Endothelial cell of umbilical vein (primary cell): ENCODE results near the gene IGSF23. TPM values are rescaled to one million over a fixed set of nuclear protein-coding genes. Genes with fewer than 3 reads are reported as not detected.
A peak's percentile ranks its signal among the peaks of the same experiment; 100 is the strongest.

Experiments
- BruUV-seq: library from RNA; stranded (reverse); fragments of 400-500 nt; replicated peaks from 2 replicates; lab custom pipeline; 2021; lab: Mats Ljungman, UMichigan
- CTCF ChIA-PET: fragments of 300-600, 350-600 bp; sonication (Branson Sonifier 250); formaldehyde crosslinking; loops from one replicate; lab custom pipeline; 2021; ENCODE audit warnings: antibody characterized with exemption, inconsistent platforms; lab: Charles Lee
- POLR2A ChIA-PET: fragments of 300-600, 350-600 bp; sonication (Branson Sonifier 250); formaldehyde crosslinking; loops from one replicate; lab custom pipeline; 2021; ENCODE audit warnings: antibody characterized with exemption, inconsistent platforms; lab: Charles Lee
- DNase-seq: peaks from one replicate; pipeline ENCODE4 v3.0.0-alpha.2; 2011; ENCODE audit warnings: low read depth, low spot score
- FAIRE-seq: peaks from 2 replicates; lab custom pipeline; 2011; peaks lifted over from hg19 to GRCh38; lab: Jason Lieb, UNC
- H2AFZ ChIP-seq: 2 replicates; pipeline ENCODE4 v1.6.0; 2012; ENCODE audit warnings: low read depth, low read length, control low read depth, inconsistent platforms
- H3K27ac ChIP-seq: 2 replicates; pipeline ENCODE4 v1.5.1; 2011; ENCODE audit warnings: low read depth, mild to moderate bottlenecking, control low read depth, low read length, moderate library complexity; ENCODE audit not compliant: insufficient read depth
- H3K27me3 ChIP-seq, 2 experiments: 2 replicates each; pipeline versions ENCODE4 v1.6.0 to v1.6.1; 2011; ENCODE audit warnings: low read length in 2 of 2, mixed read lengths in 1 of 2; ENCODE audit not compliant: control insufficient read depth in 2 of 2, insufficient read depth in 2 of 2
- H3K36me3 ChIP-seq, 2 experiments: 2 replicates in 1 of 2; 3 replicates in 1 of 2; pipeline ENCODE4 v1.5.1; 2011; ENCODE audit warnings: low read length in 2 of 2, mild to moderate bottlenecking in 1 of 2, moderate library complexity in 1 of 2; ENCODE audit not compliant: control insufficient read depth in 2 of 2, insufficient read depth in 2 of 2; ENCODE audit errors: extremely low read depth in 1 of 2
- H3K4me1 ChIP-seq: 3 replicates; pipeline ENCODE4 v1.5.1; 2011; ENCODE audit warnings: mild to moderate bottlenecking, low read length; ENCODE audit not compliant: control insufficient read depth, insufficient read depth; ENCODE audit errors: extremely low read depth
- H3K4me2 ChIP-seq: 2 replicates; pipeline ENCODE4 v1.6.1; 2011; ENCODE audit warnings: low read length, control low read depth, mixed read lengths; ENCODE audit not compliant: insufficient read depth
- H3K4me3 ChIP-seq, 3 experiments: fragments of 200-600 bp in 1 of 3; sonication (generic), shearing (Covaris generic) in 1 of 3; replicated peaks in 1 of 3; 2 replicates each; pipeline ENCODE4 v1.5.1; 2011 to 2016; ENCODE audit warnings: control low read depth in 3 of 3, low read length in 3 of 3, mild to moderate bottlenecking in 2 of 3, inconsistent platforms in 1 of 3, low read depth in 1 of 3, moderate library complexity in 1 of 3; ENCODE audit not compliant: insufficient read depth in 1 of 3
- H3K79me2 ChIP-seq: 2 replicates; pipeline ENCODE4 v1.6.0; 2012; ENCODE audit warnings: low read length, inconsistent platforms; ENCODE audit not compliant: control insufficient read depth, insufficient read depth
- H3K9ac ChIP-seq: replicated peaks from 2 replicates; pipeline ENCODE3; 2011; ENCODE audit warnings: low read length, control low read depth; ENCODE audit not compliant: insufficient read depth; ENCODE audit errors: extremely low read depth
- H3K9me1 ChIP-seq: replicated peaks from 3 replicates; pipeline ENCODE4 v1.6.0; 2011; ENCODE audit warnings: mild to moderate bottlenecking, low read length; ENCODE audit not compliant: control insufficient read depth, insufficient read depth; ENCODE audit errors: extremely low read depth
- H3K9me3 ChIP-seq: replicated peaks from 2 replicates; pipeline ENCODE4 v1.5.1; 2012; ENCODE audit warnings: low read length, inconsistent platforms; ENCODE audit not compliant: control insufficient read depth, insufficient read depth
- H4K20me1 ChIP-seq: replicated peaks from 2 replicates; pipeline ENCODE3; 2011; ENCODE audit warnings: mild to moderate bottlenecking, low read length; ENCODE audit not compliant: control insufficient read depth, insufficient read depth; ENCODE audit errors: extremely low read depth
- FOS ChIP-seq: IDR thresholded peaks from 2 replicates; pipeline ENCODE4 v1.6.1; 2011; ENCODE audit warnings: mild to moderate bottlenecking, low read length, moderate library complexity, borderline replicate concordance; ENCODE audit not compliant: insufficient read depth
- dilution Hi-C: fragments of 300-500 bp; cut with MboI; formaldehyde crosslinking; loops from one replicate; pipeline ENCODE4 v1.15.0; 2019; ENCODE audit warnings: low sequenced_read_pairs; ENCODE audit not compliant: extremely low pct_ligation_motif_present
- intact Hi-C: fragments of 100-400 bp; cut with micrococcal nuclease; formaldehyde crosslinking; loops from one replicate; pipeline ENCODE4 v1.10.0; 2022
- polyA plus RNA-seq, 4 experiments: library from polyadenylated mRNA; depleted of rRNA in 3 of 4; stranded (reverse) in 3 of 4; unstranded in 1 of 4; fragments of >200 nt; gene quantifications; 2 replicates each; pipeline versions ENCODE4 v1.2.1 to v1.2.3, GENCODE V29; 2011 to 2012; ENCODE audit warnings: missing spikeins in 1 of 4
- total RNA-seq: library from RNA; stranded (reverse); gene quantifications from 2 replicates; pipeline ENCODE4 v1.2.3, GENCODE V29; 2021
- TF ChIP-seq, protein P1 (sequence below), 2 donors: IDR thresholded peaks; 1 replicate in 1 of 2; 2 replicates in 1 of 2; pipeline ENCODE4 v1.5.1; 2011; ENCODE audit warnings: low read length in 2 of 2, mild to moderate bottlenecking in 2 of 2, moderate library complexity in 2 of 2, control low read depth in 1 of 2, inconsistent platforms in 1 of 2, low read depth in 1 of 2; ENCODE audit not compliant: insufficient read depth in 1 of 2; ENCODE audit errors: extremely low read depth in 1 of 2

The IGSF23 gene
- total and polyA plus RNA-seq, 2 donors (not counting 3 experiments of a cell fraction or from before 2014, with no cell fraction given), result 0.73 TPM; not detected in 1

DNA sequence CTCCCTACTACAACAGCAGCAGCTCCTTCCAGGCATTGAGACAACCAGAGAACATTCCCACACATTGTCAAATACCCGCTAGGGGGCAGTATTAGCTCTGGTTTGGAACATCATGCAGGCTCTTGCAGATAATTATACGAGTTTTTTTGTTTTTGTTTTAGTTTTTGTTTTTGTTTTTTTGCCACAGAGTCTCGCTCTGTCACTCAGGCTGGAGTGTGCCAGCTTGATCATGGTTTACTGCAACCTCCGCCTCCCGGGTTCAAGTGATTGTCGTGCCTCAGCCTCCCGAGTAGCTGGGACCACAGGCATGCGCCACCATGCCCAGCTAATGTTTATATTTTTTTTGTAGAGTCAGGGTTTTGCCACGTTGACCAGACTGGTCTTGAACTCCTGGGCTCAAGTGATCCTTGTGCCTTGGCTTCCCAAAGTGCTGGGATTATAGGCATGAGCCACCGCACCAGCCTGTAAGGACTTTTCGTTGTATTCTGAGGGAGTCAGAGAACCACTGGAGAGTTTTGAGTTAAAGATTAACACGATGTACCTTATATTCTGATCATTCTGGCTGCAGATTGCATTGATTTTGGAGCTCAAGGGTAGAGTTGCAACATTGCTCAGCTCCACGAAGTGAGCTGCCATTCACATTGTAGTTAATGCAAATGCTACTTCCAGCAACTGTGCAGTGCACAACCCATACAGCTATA is 42.2 kb upstream of the IGSF23 start:
- intact Hi-C loops (loop anchor here (1.0 to 2.0 kb wide), 4 partner anchors 86 to 274 kb away; no protein-coding TSS in a partner anchor), dilution Hi-C loops (no loop called here)
- ChIA-PET POLR2A (interaction anchor here (0.6 to 1.3 kb wide), 3 partner anchors 73 to 86 kb away, joined by 3 to 4 read pairs (median 3); no protein-coding TSS in a partner anchor), CTCF (interaction anchor here (0.5 to 3.3 kb wide), 87 partner anchors 9 to 476 kb away, joined by 3 to 272 read pairs (median 6); partner anchors contain the start of genes BCAM, CEACAM19, NECTIN2 and PVR)
- no peaks in the 10 kb centered on the region for H3K4me1 ChIP-seq
- no peak overlapping the region for H3K9ac ChIP-seq
- H3K27me3 ChIP-seq, result peaks cover 7 to 18% of the 10 kb centered on the region in 2 experiments
- H4K20me1 ChIP-seq, result no peaks in the 10 kb centered on the region
- H3K79me2 ChIP-seq, result no peaks in the 10 kb centered on the region
- BruUV-seq, result no TSS peak
- H3K36me3 ChIP-seq, result no peaks in the 10 kb centered on the region
- no peaks in the 10 kb centered on the region for H3K9me3 ChIP-seq
- H3K27ac ChIP-seq, result no peak overlapping the region
- no peak overlapping the region for H3K4me2 ChIP-seq
- peak; percentile 97 for FAIRE-seq
- H3K9me1 ChIP-seq, result no peaks in the 10 kb centered on the region
- TF ChIP-seq FOS, result no peak
- TF ChIP-seq, protein P1, sequence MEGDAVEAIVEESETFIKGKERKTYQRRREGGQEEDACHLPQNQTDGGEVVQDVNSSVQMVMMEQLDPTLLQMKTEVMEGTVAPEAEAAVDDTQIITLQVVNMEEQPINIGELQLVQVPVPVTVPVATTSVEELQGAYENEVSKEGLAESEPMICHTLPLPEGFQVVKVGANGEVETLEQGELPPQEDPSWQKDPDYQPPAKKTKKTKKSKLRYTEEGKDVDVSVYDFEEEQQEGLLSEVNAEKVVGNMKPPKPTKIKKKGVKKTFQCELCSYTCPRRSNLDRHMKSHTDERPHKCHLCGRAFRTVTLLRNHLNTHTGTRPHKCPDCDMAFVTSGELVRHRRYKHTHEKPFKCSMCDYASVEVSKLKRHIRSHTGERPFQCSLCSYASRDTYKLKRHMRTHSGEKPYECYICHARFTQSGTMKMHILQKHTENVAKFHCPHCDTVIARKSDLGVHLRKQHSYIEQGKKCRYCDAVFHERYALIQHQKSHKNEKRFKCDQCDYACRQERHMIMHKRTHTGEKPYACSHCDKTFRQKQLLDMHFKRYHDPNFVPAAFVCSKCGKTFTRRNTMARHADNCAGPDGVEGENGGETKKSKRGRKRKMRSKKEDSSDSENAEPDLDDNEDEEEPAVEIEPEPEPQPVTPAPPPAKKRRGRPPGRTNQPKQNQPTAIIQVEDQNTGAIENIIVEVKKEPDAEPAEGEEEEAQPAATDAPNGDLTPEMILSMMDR (IDR thresholded peaks at IDR 0.05; ENCODE audit: extremely low read depth in 1 of 2, insufficient read depth in 1 of 2, low read depth in 1 of 2, low read length in 2 of 2), result peak; percentile 71 to 82
- no peak overlapping the region for H3K4me3 ChIP-seq
- peak; percentile 82 for DNase-seq
- no peak overlapping the region for H2AFZ ChIP-seq
